ENCODE results near the gene COL4A6.

COL4A6 gene

DNA sequence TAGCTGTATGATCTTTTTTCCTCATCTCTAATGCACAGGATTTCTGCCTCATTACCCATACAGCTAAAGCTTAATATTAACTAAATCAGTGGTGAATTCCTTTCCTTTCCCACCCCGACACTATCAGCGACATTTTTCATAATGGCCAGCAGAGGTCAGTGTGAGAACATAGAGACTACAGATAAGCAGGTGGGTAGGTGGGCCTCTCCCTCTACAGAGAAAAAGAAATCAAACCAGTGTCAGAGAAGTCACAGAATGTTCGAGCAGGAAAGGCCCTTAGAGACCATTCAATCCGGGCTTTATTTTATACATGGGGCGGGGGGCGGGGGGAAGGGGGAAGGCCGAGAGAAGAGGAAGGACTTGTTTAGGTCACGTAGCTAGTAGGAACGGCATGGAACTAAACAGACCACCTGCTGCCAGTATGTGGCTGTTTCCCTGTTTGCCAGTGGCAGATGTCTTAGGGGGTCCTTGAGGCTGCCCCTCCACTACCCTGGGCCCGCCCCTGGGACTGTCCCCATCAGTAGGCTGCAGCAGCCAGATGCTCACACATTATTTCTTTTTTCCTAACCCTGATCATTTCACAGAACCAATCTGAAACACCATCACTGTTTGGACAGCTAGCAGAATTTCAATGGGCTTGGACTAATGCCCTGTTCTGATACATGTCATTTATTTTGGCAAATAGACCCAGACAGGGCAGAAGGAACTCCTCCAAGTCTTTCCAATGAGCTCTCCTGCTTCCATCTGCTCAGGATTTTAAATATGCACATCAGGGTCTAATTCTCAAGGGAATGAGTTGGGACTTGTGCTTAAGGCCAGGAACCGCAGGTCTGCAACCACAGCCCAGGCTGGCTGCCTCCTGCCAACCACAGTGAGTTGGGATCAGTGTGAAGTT, 213.2 kb downstream of the COL4A6 start:
- Histone ChIP-seq H3K27ac (ENCODE audit: low read depth, low read length) (no peak overlapping the region), H3K4me3 (ENCODE audit: low read depth in 1 of 2, low read length in 2 of 2) (no peak overlapping the region), H3K36me3 (ENCODE audit: insufficient read depth, low read length) (no peaks in the 10 kb centered on the region), H3K9ac (ENCODE audit: low read length) (no peak overlapping the region), H3K4me1 (ENCODE audit: insufficient read depth, low read length) (no peaks in the 10 kb centered on the region), H3K27me3 (ENCODE audit: control insufficient read depth in 1 of 2, insufficient read depth in 2 of 2, low read length in 2 of 2) (peaks cover 0 to 12% of the 10 kb centered on the region in 2 donors), H3K9me3 (ENCODE audit: low read length) (no peaks in the 10 kb centered on the region)

DNA sequence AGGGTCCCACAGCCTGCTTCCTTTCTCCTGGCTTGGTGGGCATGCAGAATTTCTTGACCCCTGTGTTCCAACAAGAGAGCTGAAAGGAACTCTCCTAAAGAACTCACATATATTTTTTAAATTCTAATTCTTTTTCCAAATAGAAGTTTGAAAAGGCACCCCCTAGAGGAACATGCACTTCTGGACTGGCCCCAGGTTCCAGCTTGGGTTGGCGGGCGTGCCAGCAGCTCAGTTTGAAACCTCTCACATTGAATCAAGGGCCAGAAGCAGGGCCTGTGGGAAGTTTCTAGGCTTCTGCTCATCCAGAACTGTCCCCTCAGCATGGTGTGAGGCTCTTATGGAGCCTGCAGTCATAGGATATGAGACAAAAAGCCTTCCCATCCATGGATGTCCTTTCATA, 214.0 kb downstream of the COL4A6 start:
- Histone ChIP-seq H3K27ac (ENCODE audit: low read depth, low read length) (no peak overlapping the region), H3K9me3 (ENCODE audit: low read length) (no peaks in the 10 kb centered on the region), H3K27me3 (ENCODE audit: control insufficient read depth in 1 of 2, insufficient read depth in 2 of 2, low read length in 2 of 2) (peaks cover 0 to 12% of the 10 kb centered on the region in 2 donors), H3K36me3 (ENCODE audit: insufficient read depth, low read length) (no peaks in the 10 kb centered on the region), H3K4me1 (ENCODE audit: insufficient read depth, low read length) (no peaks in the 10 kb centered on the region), H3K9ac (ENCODE audit: low read length) (no peak overlapping the region), H3K4me3 (ENCODE audit: low read depth in 1 of 2, low read length in 2 of 2) (no peak overlapping the region)

DNA sequence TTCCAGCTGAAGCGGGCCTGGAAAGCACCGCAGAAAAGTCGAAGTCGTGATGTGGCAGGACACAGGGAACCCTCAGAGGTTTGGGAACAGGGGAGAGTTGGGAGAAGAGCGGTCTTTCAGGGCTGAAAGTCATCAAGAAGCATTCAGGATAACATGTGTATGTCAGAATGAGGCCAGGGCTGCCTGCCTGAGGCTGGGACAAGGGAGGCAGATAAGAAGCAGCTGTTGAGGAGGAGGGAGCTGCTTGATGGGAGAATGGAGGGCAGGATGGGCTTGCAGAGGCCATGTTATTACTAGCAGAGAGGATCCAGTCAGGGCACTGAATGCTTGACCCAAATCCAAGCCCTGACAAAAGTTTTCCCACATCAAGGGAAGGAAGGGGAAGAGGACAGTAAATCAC, 214.6 kb downstream of the COL4A6 start:
- Histone ChIP-seq H3K9ac (ENCODE audit: low read length) (no peak overlapping the region), H3K27ac (ENCODE audit: low read depth, low read length) (no peak overlapping the region), H3K4me1 (ENCODE audit: insufficient read depth, low read length) (no peaks in the 10 kb centered on the region), H3K4me3 (ENCODE audit: low read depth in 1 of 2, low read length in 2 of 2) (no peak overlapping the region), H3K27me3 (ENCODE audit: control insufficient read depth in 1 of 2, insufficient read depth in 2 of 2, low read length in 2 of 2) (peaks cover 0 to 12% of the 10 kb centered on the region in 2 donors), H3K9me3 (ENCODE audit: low read length) (no peaks in the 10 kb centered on the region), H3K36me3 (ENCODE audit: insufficient read depth, low read length) (no peaks in the 10 kb centered on the region)

DNA sequence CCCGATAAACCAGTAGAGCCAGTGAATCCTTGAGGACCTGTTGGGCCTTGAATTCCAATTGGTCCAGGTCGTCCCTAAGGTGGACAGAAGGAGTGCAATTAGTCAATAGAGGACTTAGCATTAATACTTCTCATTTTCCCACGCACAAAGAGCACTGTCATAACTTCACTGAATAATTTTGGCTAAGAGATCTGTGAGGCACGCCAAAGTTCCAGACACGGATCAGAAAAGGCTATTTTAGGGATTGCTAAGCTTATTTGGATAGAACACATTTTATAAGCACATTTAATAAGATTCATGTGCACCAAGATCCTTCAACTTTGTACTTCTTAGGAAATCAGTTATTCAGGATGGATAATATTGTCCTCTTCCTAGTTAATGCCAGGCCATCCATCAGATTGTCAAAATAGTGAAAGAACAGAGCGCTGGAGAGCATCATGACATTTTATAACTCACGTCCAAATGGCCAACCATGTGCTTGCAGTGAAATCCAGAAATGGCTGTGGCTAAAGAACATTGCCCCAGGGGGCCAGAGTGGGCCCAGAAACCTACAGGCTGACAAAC, 216.8 kb downstream of the COL4A6 start:
- H3K27me3 ChIP-seq (ENCODE audit: control insufficient read depth in 1 of 2, insufficient read depth in 2 of 2, low read length in 2 of 2) = peaks cover 0 to 14% of the 10 kb centered on the region in 2 donors
- no peaks in the 10 kb centered on the region for H3K36me3 ChIP-seq (ENCODE audit: insufficient read depth, low read length)
- no peak overlapping the region for H3K4me3 ChIP-seq (ENCODE audit: low read depth in 1 of 2, low read length in 2 of 2)
- H3K9ac ChIP-seq (ENCODE audit: low read length) = no peak overlapping the region
- H3K4me1 ChIP-seq (ENCODE audit: insufficient read depth, low read length) = no peaks in the 10 kb centered on the region
- H3K9me3 ChIP-seq (ENCODE audit: low read length) = no peaks in the 10 kb centered on the region
- no peak overlapping the region for H3K27ac ChIP-seq (ENCODE audit: low read depth, low read length)

GRCh38 chrX:108219949-108220601, 218.1 kb downstream of the COL4A6 start:
- H3K27ac ChIP-seq (ENCODE audit: low read depth, low read length) = no peak overlapping the region
- H3K36me3 ChIP-seq (ENCODE audit: insufficient read depth, low read length) = no peaks in the 10 kb centered on the region
- no peak overlapping the region for H3K4me3 ChIP-seq (ENCODE audit: low read depth in 1 of 2, low read length in 2 of 2)
- H3K4me1 ChIP-seq (ENCODE audit: insufficient read depth, low read length) = no peaks in the 10 kb centered on the region
- H3K27me3 ChIP-seq (ENCODE audit: control insufficient read depth in 1 of 2, insufficient read depth in 2 of 2, low read length in 2 of 2) = peaks cover 0 to 9% of the 10 kb centered on the region in 2 donors
- no peaks in the 10 kb centered on the region for H3K9me3 ChIP-seq (ENCODE audit: low read length)
- no peak overlapping the region for H3K9ac ChIP-seq (ENCODE audit: low read length)

DNA sequence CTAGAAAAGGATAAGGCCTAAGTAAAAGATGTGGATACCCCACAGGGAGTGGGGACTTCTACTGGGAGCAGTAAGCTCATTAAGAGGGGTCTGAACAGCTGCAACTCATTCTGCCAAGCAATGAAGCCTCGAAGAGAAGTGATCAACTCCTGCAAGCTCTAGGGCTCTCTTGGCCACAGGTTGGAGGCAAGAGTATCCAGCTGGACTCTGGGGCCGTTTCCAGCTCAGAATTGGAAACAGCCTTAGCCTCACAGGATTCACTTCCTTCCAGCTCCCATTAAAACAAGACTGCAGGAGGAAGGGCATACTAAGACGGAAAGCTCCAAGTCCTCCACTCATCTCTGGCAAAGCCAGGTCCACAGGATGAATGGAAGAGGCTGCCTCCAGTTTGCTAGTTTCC, 220.3 kb downstream of the COL4A6 start:
- H3K36me3 ChIP-seq (ENCODE audit: insufficient read depth, low read length) = no peaks in the 10 kb centered on the region
- peaks cover 0 to 8% of the 10 kb centered on the region in 2 donors for H3K27me3 ChIP-seq (ENCODE audit: control insufficient read depth in 1 of 2, insufficient read depth in 2 of 2, low read length in 2 of 2)
- H3K4me3 ChIP-seq (ENCODE audit: low read depth in 1 of 2, low read length in 2 of 2) = no peak overlapping the region
- no peaks in the 10 kb centered on the region for H3K9me3 ChIP-seq (ENCODE audit: low read length)
- no peak overlapping the region for H3K9ac ChIP-seq (ENCODE audit: low read length)
- no peaks in the 10 kb centered on the region for H3K4me1 ChIP-seq (ENCODE audit: insufficient read depth, low read length)
- no peak overlapping the region for H3K27ac ChIP-seq (ENCODE audit: low read depth, low read length)

DNA sequence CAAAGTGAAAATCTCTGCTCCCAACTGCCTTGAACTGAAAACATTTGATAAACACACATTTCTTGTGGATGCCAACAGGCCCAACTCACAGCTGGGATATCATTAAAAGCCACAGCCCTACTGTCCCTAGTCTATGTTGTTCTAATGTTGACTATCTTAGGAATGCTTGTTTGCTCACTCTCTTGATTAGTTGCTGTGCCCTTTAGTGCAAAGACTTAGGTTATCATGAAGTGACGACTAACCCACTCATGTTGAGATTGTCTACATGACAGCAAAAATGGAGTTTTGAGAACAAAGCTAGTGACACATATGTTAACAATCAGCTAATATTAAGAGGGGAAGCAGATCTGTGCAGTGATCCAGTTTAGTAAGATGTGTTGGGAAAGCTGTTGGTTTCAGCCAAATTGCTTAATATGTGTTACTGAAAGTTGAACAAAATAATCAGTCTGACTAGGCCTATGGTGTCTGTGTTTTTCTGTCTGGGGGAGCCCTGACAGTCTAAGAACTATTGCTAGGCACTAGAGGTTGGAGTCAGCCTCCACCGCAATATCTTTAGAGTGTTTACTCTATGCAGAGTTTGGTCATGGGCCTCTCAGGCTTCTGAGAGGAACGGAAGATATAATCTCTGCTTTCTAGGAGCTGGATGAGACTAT, 221.2 kb downstream of the COL4A6 start:
- Histone ChIP-seq H3K27me3 (ENCODE audit: control insufficient read depth in 1 of 2, insufficient read depth in 2 of 2, low read length in 2 of 2) (peaks cover 0 to 8% of the 10 kb centered on the region in 2 donors), H3K4me3 (ENCODE audit: low read depth in 1 of 2, low read length in 2 of 2) (no peak overlapping the region), H3K4me1 (ENCODE audit: insufficient read depth, low read length) (no peaks in the 10 kb centered on the region), H3K9me3 (ENCODE audit: low read length) (no peaks in the 10 kb centered on the region), H3K9ac (ENCODE audit: low read length) (no peak overlapping the region), H3K36me3 (ENCODE audit: insufficient read depth, low read length) (no peaks in the 10 kb centered on the region), H3K27ac (ENCODE audit: low read depth, low read length) (no peak overlapping the region)

DNA sequence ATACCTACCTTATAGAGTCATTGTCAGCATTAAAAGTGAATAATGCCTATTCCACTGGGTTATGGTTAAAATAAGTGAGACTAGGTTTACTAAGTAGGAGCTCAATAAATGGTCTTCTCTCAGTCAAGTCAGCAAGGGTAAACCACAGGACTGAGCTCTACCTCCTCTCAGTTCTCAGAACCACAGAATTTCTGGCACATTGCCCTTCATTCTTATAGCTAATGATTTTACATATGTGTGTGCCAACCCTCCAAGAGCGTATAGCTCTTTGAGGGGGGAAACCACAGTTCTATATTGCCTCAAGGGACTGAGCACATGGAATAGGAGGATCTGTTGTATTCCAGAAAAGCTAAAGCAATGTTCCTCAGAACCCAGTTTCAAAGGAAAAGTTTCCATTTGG, 221.8 kb downstream of the COL4A6 start:
- no peaks in the 10 kb centered on the region for H3K9me3 ChIP-seq (ENCODE audit: low read length)
- peaks cover 0 to 8% of the 10 kb centered on the region in 2 donors for H3K27me3 ChIP-seq (ENCODE audit: control insufficient read depth in 1 of 2, insufficient read depth in 2 of 2, low read length in 2 of 2)
- no peak overlapping the region for H3K9ac ChIP-seq (ENCODE audit: low read length)
- no peaks in the 10 kb centered on the region for H3K4me1 ChIP-seq (ENCODE audit: insufficient read depth, low read length)
- no peaks in the 10 kb centered on the region for H3K36me3 ChIP-seq (ENCODE audit: insufficient read depth, low read length)
- no peak overlapping the region for H3K27ac ChIP-seq (ENCODE audit: low read depth, low read length)
- H3K4me3 ChIP-seq (ENCODE audit: low read depth in 1 of 2, low read length in 2 of 2) = no peak overlapping the region

DNA sequence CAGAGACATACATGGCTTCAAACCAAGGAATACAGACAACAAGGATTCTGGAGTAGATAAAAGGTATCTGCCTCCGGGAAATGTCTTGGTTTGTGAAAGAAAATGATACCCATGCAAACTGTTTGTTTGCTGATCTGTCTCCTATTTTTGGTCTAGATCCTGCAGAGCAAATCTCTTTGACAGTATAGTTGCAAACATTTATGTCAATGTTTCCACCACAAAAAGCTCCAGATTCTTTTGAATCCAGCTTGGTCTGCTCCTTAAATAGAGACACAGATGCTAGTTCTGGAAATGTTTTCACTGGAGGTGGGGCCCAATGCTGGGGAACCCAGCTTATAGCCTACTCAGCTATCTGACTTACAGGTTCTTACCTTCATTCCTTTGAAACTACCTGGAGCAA, 226.9 kb downstream of the COL4A6 start:
- Histone ChIP-seq H3K9me3 (ENCODE audit: low read length) (no peaks in the 10 kb centered on the region), H3K4me1 (ENCODE audit: insufficient read depth, low read length) (no peaks in the 10 kb centered on the region), H3K27ac (ENCODE audit: low read depth, low read length) (no peak overlapping the region), H3K4me3 (ENCODE audit: low read depth in 1 of 2, low read length in 2 of 2) (no peak overlapping the region), H3K27me3 (ENCODE audit: control insufficient read depth in 1 of 2, insufficient read depth in 2 of 2, low read length in 2 of 2) (peaks cover 0 to 1% of the 10 kb centered on the region in 2 donors), H3K9ac (ENCODE audit: low read length) (no peak overlapping the region), H3K36me3 (ENCODE audit: insufficient read depth, low read length) (no peaks in the 10 kb centered on the region)

DNA sequence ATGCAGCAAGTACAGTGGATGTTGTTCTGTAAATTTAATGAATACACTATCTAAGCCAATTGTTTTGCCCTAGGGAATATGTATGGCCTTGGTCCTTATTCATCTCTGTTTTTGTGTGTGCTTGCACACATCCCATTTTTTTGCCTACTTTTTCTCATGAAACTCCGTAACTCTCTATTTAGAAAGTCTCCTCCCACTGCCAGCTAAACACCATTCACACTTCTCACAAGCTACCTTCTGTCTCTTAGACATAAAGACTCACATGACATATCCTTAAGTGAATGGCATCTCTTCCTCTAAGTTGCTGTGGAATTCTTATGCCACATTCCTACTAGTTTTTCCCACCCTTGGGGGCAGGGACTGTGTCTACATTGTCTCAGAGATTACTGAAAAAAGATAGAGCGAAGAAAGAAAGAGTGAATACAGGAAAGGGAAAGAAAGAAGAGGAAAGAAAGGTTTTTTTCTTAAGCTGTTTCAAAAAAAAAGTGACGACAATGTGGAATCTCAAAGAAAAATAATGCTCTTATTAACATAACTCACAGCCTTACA, 229.1 kb downstream of the COL4A6 start:
- Histone ChIP-seq H3K4me1 (ENCODE audit: insufficient read depth, low read length) (no peaks in the 10 kb centered on the region), H3K36me3 (ENCODE audit: insufficient read depth, low read length) (no peaks in the 10 kb centered on the region), H3K4me3 (ENCODE audit: low read depth in 1 of 2, low read length in 2 of 2) (no peak overlapping the region), H3K27me3 (ENCODE audit: control insufficient read depth in 1 of 2, insufficient read depth in 2 of 2, low read length in 2 of 2) (no peaks in the 10 kb centered on the region), H3K9ac (ENCODE audit: low read length) (no peak overlapping the region), H3K9me3 (ENCODE audit: low read length) (no peaks in the 10 kb centered on the region), H3K27ac (ENCODE audit: low read depth, low read length) (no peak overlapping the region)

GRCh38 chrX:108203540-108203939, 234.7 kb downstream of the COL4A6 start:
- H3K27me3 ChIP-seq (ENCODE audit: control insufficient read depth in 1 of 2, insufficient read depth in 2 of 2, low read length in 2 of 2) = peaks cover 4 to 7% of the 10 kb centered on the region in 2 donors
- H3K9ac ChIP-seq (ENCODE audit: low read length) = no peak overlapping the region
- H3K4me1 ChIP-seq (ENCODE audit: insufficient read depth, low read length) = no peaks in the 10 kb centered on the region
- H3K9me3 ChIP-seq (ENCODE audit: low read length) = no peaks in the 10 kb centered on the region
- H3K4me3 ChIP-seq (ENCODE audit: low read depth in 1 of 2, low read length in 2 of 2) = no peak overlapping the region
- no peaks in the 10 kb centered on the region for H3K36me3 ChIP-seq (ENCODE audit: insufficient read depth, low read length)
- H3K27ac ChIP-seq (ENCODE audit: low read depth, low read length) = no peak overlapping the region
